Neural cell (in vitro differentiated cells): ENCODE data around the gene PID1. TPM values are rescaled to one million over a fixed set of nuclear protein-coding genes. Genes with fewer than 3 reads are reported as not detected.

ENCODE experiments used
- H2AFZ ChIP-seq: fragments of 200-600, 300-800 bp; sonication (generic), shearing (Covaris generic); 2 replicates; pipeline ENCODE4 v1.6.0; 2014; ENCODE audit warnings: low read depth, mild to moderate bottlenecking, antibody characterized with exemption, low read length, moderate library complexity
- H3F3A ChIP-seq: fragments of 200-600 bp; shearing (Covaris generic); 2 replicates; pipeline ENCODE4 v1.6.1; 2016; ENCODE audit warnings: mild to moderate bottlenecking, moderate library complexity, mixed read lengths, antibody characterized with exemption, low read length; ENCODE audit not compliant: insufficient read depth, poor library complexity, severe bottlenecking
- H3K27ac ChIP-seq: fragments of 200-600, 300-800 bp; sonication (generic), shearing (Covaris generic); 2 replicates; pipeline ENCODE4 v1.5.1; 2014; ENCODE audit warnings: mild to moderate bottlenecking, low read length, moderate library complexity
- H3K27me3 ChIP-seq: fragments of 300-800, 200-600 bp; sonication (generic), shearing (Covaris generic); 2 replicates; pipeline ENCODE4 v1.6.0; 2014; ENCODE audit warnings: mild to moderate bottlenecking, low read depth, low read length, moderate library complexity; ENCODE audit not compliant: insufficient read depth
- H3K36me3 ChIP-seq: fragments of 300-800, 200-600 bp; sonication (generic), shearing (Covaris generic); 2 replicates; pipeline ENCODE4 v1.5.1; 2014; ENCODE audit warnings: mild to moderate bottlenecking, antibody characterized with exemption, low read length, moderate library complexity; ENCODE audit not compliant: insufficient read depth
- H3K4me2 ChIP-seq: fragments of 300-800, 200-600 bp; sonication (generic), shearing (Covaris generic); 2 replicates; pipeline ENCODE4 v1.6.0; 2014; ENCODE audit warnings: mild to moderate bottlenecking, low read length
- H3K4me3 ChIP-seq: fragments of 300-800, 200-600 bp; sonication (generic), shearing (Covaris generic); 2 replicates; pipeline ENCODE4 v1.5.1; 2014; ENCODE audit warnings: mild to moderate bottlenecking, low read length, moderate library complexity
- H3K79me2 ChIP-seq: fragments of 200-600 bp; shearing (Covaris generic); replicated peaks from 2 replicates; pipeline ENCODE4 v1.6.0; 2014; ENCODE audit warnings: mild to moderate bottlenecking, low read length, moderate library complexity; ENCODE audit not compliant: insufficient read depth
- H3K9ac ChIP-seq: fragments of 300-800, 200-600 bp; sonication (generic), shearing (Covaris generic); 2 replicates; pipeline ENCODE4 v1.6.1; 2016; ENCODE audit warnings: mild to moderate bottlenecking, low read length, mixed read lengths
- H3K9me2 ChIP-seq: fragments of 200-600 bp; shearing (Covaris generic); 2 replicates; pipeline ENCODE4 v1.6.1; 2016; ENCODE audit warnings: mild to moderate bottlenecking, low read length, mixed read lengths; ENCODE audit not compliant: insufficient read depth
- H3K9me3 ChIP-seq: fragments of 200-600, 300-800 bp; sonication (generic), shearing (Covaris generic); 2 replicates; pipeline ENCODE4 v1.6.1; 2016; ENCODE audit warnings: mild to moderate bottlenecking, mixed run types, low read length, moderate library complexity, mixed read lengths
- H4K20me1 ChIP-seq: fragments of 200-600 bp; shearing (Covaris generic); 2 replicates; pipeline ENCODE4 v1.6.1; 2016; ENCODE audit warnings: mild to moderate bottlenecking, mixed run types; ENCODE audit not compliant: insufficient read depth
- EP300 ChIP-seq: fragments of 450-650 bp; conservative IDR thresholded peaks from 2 replicates; pipeline ENCODE4 v1.6.1; 2014; ENCODE audit warnings: antibody characterized with exemption, mild to moderate bottlenecking, moderate library complexity; ENCODE audit not compliant: poor library complexity, severe bottlenecking
- EZH2 ChIP-seq: fragments of 200-600, 300-800 bp; shearing (Covaris generic), sonication (generic); IDR thresholded peaks from 2 replicates; pipeline ENCODE4 v1.6.1; 2014; ENCODE audit warnings: antibody characterized with exemption, low read length, borderline replicate concordance, mild to moderate bottlenecking; ENCODE audit not compliant: insufficient read depth, poor library complexity, severe bottlenecking
- MXI1 ChIP-seq: fragments of 450-650 bp; conservative IDR thresholded peaks from 2 replicates; pipeline ENCODE4 v1.6.1; 2014; ENCODE audit warnings: antibody characterized with exemption, mild to moderate bottlenecking; ENCODE audit not compliant: poor library complexity, severe bottlenecking
- POLR2AphosphoS5 ChIP-seq: IDR thresholded peaks from 2 replicates; pipeline ENCODE4 v1.6.1; 2012
- RAD21 ChIP-seq: fragments of 450-650 bp; conservative IDR thresholded peaks from 2 replicates; pipeline ENCODE4 v1.6.1; 2014; ENCODE audit warnings: antibody characterized with exemption, mild to moderate bottlenecking, moderate library complexity
- REST ChIP-seq: IDR thresholded peaks from 2 replicates; pipeline ENCODE4 v1.6.1; 2012; ENCODE audit warnings: borderline replicate concordance
- SMC3 ChIP-seq: fragments of 450-650 bp; conservative IDR thresholded peaks from 2 replicates; pipeline ENCODE4 v1.6.1; 2014; ENCODE audit warnings: antibody characterized with exemption, mild to moderate bottlenecking, moderate library complexity; ENCODE audit not compliant: poor library complexity
- TAF1 ChIP-seq: IDR thresholded peaks from 2 replicates; pipeline ENCODE4 v1.6.1; 2012; ENCODE audit warnings: low read depth
- polyA plus RNA-seq: library from polyadenylated mRNA; depleted of rRNA; stranded (reverse); fragments of >200 nt; gene quantifications from 2 replicates; pipeline ENCODE4 v1.2.3, GENCODE V29; 2014
- TF ChIP-seq, protein P1 (sequence below): fragments of 450-650 bp; IDR thresholded peaks from 2 replicates; pipeline ENCODE4 v1.5.1; 2014; ENCODE audit warnings: antibody characterized with exemption, mild to moderate bottlenecking, moderate library complexity; ENCODE audit not compliant: poor library complexity, severe bottlenecking

The PID1 gene
- polyA plus RNA-seq, 1 donor from 2014 or later = 11.0 TPM

DNA sequence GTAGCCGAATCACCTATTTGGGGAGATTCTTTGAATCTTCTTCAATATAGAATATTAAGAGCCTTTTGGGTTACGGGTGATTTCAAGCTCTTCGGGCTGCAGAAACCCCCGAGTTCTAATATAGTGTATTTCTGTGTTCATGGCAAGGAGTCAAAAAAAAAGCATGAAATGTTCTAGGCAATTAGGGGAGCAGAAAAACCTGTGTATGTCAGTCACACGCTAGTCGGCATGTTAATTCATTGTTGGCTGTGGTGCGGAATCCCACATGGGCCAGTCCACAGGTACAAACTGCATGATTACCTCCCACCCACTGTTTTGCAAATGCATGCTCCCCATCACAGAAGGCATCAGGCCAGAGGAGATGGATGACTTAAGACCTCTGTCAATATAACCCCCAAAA, 161.9 kb downstream of the PID1 start:
- TF ChIP-seq RAD21 (no peak), MXI1 (no peak)
- H3K4me3 ChIP-seq = no peak overlapping the region
- no peaks in the 10 kb centered on the region for H3F3A ChIP-seq
- no peaks in the 10 kb centered on the region for H3K27me3 ChIP-seq
- no peaks in the 10 kb centered on the region for H3K9me3 ChIP-seq
- no peaks in the 10 kb centered on the region for H3K79me2 ChIP-seq
- no peaks in the 10 kb centered on the region for H3K9me2 ChIP-seq
- H3K9ac ChIP-seq = no peak overlapping the region
- H2AFZ ChIP-seq = no peak overlapping the region
- H3K27ac ChIP-seq = no peak overlapping the region
- H3K4me2 ChIP-seq = peak overlapping the region; percentile 11
- H3K36me3 ChIP-seq = no peaks in the 10 kb centered on the region
- no peaks in the 10 kb centered on the region for H4K20me1 ChIP-seq

DNA sequence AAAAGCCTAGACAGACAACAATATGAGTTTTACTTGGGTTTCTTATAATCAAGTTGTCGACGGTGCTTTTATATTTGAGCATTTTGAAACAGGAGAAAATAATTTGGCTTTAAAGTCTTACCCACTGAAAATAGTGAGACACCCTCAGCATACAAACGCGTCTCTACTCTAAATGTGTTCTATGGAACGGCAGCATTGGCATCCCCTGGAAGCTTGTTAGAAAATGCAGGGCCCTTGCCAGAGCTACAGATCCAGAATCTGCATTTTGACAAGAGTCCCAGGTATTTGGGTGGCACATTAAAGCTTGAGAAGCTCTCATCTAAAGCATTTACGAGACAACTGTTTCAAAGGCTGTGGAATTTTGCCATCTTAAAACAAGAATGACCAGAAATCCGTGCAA, 163.5 kb downstream of the PID1 start:
- H4K20me1 ChIP-seq = no peaks in the 10 kb centered on the region
- no peaks in the 10 kb centered on the region for H3K9me2 ChIP-seq
- H3F3A ChIP-seq = no peaks in the 10 kb centered on the region
- no peak overlapping the region for H3K4me2 ChIP-seq
- no peaks in the 10 kb centered on the region for H3K9me3 ChIP-seq
- no peak overlapping the region for H3K9ac ChIP-seq
- no peaks in the 10 kb centered on the region for H3K27me3 ChIP-seq
- no peak overlapping the region for H3K27ac ChIP-seq
- H3K36me3 ChIP-seq = no peaks in the 10 kb centered on the region
- no peak for TF ChIP-seq REST
- no peak for TF ChIP-seq RAD21
- no peak for TF ChIP-seq TAF1
- TF ChIP-seq EP300 = no peak
- TF ChIP-seq, protein P1, sequence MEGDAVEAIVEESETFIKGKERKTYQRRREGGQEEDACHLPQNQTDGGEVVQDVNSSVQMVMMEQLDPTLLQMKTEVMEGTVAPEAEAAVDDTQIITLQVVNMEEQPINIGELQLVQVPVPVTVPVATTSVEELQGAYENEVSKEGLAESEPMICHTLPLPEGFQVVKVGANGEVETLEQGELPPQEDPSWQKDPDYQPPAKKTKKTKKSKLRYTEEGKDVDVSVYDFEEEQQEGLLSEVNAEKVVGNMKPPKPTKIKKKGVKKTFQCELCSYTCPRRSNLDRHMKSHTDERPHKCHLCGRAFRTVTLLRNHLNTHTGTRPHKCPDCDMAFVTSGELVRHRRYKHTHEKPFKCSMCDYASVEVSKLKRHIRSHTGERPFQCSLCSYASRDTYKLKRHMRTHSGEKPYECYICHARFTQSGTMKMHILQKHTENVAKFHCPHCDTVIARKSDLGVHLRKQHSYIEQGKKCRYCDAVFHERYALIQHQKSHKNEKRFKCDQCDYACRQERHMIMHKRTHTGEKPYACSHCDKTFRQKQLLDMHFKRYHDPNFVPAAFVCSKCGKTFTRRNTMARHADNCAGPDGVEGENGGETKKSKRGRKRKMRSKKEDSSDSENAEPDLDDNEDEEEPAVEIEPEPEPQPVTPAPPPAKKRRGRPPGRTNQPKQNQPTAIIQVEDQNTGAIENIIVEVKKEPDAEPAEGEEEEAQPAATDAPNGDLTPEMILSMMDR = no peak
- no peak for TF ChIP-seq POLR2AphosphoS5
- TF ChIP-seq EZH2 = no peak
- no peak overlapping the region for H3K4me3 ChIP-seq
- no peaks in the 10 kb centered on the region for H3K79me2 ChIP-seq
- no peak overlapping the region for H2AFZ ChIP-seq

DNA sequence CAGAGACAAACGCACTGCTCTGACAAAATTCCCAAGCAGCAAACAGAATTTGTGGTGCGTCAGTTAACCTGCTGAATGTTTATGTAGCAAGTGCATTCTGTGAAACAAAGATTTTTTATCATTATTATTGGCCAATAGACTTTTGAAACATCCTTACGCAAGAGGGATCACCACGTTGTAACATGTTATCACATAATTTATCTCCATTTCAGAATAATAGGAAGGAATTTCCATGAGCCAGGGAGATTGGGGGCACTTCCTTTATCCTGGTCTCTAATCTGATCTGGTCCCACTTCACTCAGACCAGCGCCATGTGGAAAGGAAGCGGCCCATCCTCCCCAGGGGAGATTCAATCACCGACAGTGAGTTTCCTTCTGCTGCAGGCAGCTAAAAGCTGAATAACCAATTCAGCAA, 166.1 kb downstream of the PID1 start:
- Histone ChIP-seq H3K4me3 (no peak overlapping the region), H3K9ac (no peak overlapping the region), H3K27ac (no peak overlapping the region), H3K4me2 (no peak overlapping the region), H3K27me3 (no peaks in the 10 kb centered on the region), H3K9me2 (no peaks in the 10 kb centered on the region), H3F3A (no peaks in the 10 kb centered on the region), H4K20me1 (no peaks in the 10 kb centered on the region), H2AFZ (no peak overlapping the region), H3K9me3 (no peaks in the 10 kb centered on the region), H3K79me2 (no peaks in the 10 kb centered on the region), H3K36me3 (no peaks in the 10 kb centered on the region)
- no peak for TF ChIP-seq SMC3
- no peak for TF ChIP-seq EZH2
- TF ChIP-seq, protein P1 = no peak
- no peak for TF ChIP-seq TAF1
- no peak for TF ChIP-seq REST
- TF ChIP-seq MXI1 = no peak
- no peak for TF ChIP-seq RAD21
- no peak for TF ChIP-seq POLR2AphosphoS5
- no peak for TF ChIP-seq EP300
